Endothelial cell of umbilical vein (primary cell): ENCODE data around the gene TAF11L12. TPM values are rescaled to one million over a fixed set of nuclear protein-coding genes. Genes with fewer than 3 reads are reported as not detected.
"Not testable (repeated sequence)": the region's sequence is repeated elsewhere in the genome, so short reads cannot be mapped to it uniquely, and the experiment has no call there.

Experiments
- BruUV-seq: library from RNA; stranded (reverse); fragments of 400-500 nt; replicated peaks from 2 replicates; lab custom pipeline; 2021; lab: Mats Ljungman, UMichigan
- CTCF ChIA-PET: fragments of 300-600, 350-600 bp; sonication (Branson Sonifier 250); formaldehyde crosslinking; loops from one replicate; lab custom pipeline; 2021; ENCODE audit warnings: antibody characterized with exemption, inconsistent platforms; lab: Charles Lee
- POLR2A ChIA-PET: fragments of 300-600, 350-600 bp; sonication (Branson Sonifier 250); formaldehyde crosslinking; loops from one replicate; lab custom pipeline; 2021; ENCODE audit warnings: antibody characterized with exemption, inconsistent platforms; lab: Charles Lee
- DNase-seq: peaks from one replicate; pipeline ENCODE4 v3.0.0-alpha.2; 2011; ENCODE audit warnings: low read depth, low spot score
- FAIRE-seq: peaks from 2 replicates; lab custom pipeline; 2011; peaks lifted over from hg19 to GRCh38; lab: Jason Lieb, UNC
- H2AFZ ChIP-seq: 2 replicates; pipeline ENCODE4 v1.6.0; 2012; ENCODE audit warnings: low read depth, low read length, control low read depth, inconsistent platforms
- H3K27ac ChIP-seq: 2 replicates; pipeline ENCODE4 v1.5.1; 2011; ENCODE audit warnings: low read depth, mild to moderate bottlenecking, control low read depth, low read length, moderate library complexity; ENCODE audit not compliant: insufficient read depth
- H3K27me3 ChIP-seq, 2 experiments: 2 replicates each; pipeline versions ENCODE4 v1.6.0 to v1.6.1; 2011; ENCODE audit warnings: low read length in 2 of 2, mixed read lengths in 1 of 2; ENCODE audit not compliant: control insufficient read depth in 2 of 2, insufficient read depth in 2 of 2
- H3K36me3 ChIP-seq, 2 experiments: 2 replicates in 1 of 2; 3 replicates in 1 of 2; pipeline ENCODE4 v1.5.1; 2011; ENCODE audit warnings: low read length in 2 of 2, mild to moderate bottlenecking in 1 of 2, moderate library complexity in 1 of 2; ENCODE audit not compliant: control insufficient read depth in 2 of 2, insufficient read depth in 2 of 2; ENCODE audit errors: extremely low read depth in 1 of 2
- H3K4me1 ChIP-seq: 3 replicates; pipeline ENCODE4 v1.5.1; 2011; ENCODE audit warnings: mild to moderate bottlenecking, low read length; ENCODE audit not compliant: control insufficient read depth, insufficient read depth; ENCODE audit errors: extremely low read depth
- H3K4me2 ChIP-seq: 2 replicates; pipeline ENCODE4 v1.6.1; 2011; ENCODE audit warnings: low read length, control low read depth, mixed read lengths; ENCODE audit not compliant: insufficient read depth
- H3K4me3 ChIP-seq, 3 experiments: fragments of 200-600 bp in 1 of 3; sonication (generic), shearing (Covaris generic) in 1 of 3; replicated peaks in 1 of 3; 2 replicates each; pipeline ENCODE4 v1.5.1; 2011 to 2016; ENCODE audit warnings: control low read depth in 3 of 3, low read length in 3 of 3, mild to moderate bottlenecking in 2 of 3, inconsistent platforms in 1 of 3, low read depth in 1 of 3, moderate library complexity in 1 of 3; ENCODE audit not compliant: insufficient read depth in 1 of 3
- H3K79me2 ChIP-seq: 2 replicates; pipeline ENCODE4 v1.6.0; 2012; ENCODE audit warnings: low read length, inconsistent platforms; ENCODE audit not compliant: control insufficient read depth, insufficient read depth
- H3K9ac ChIP-seq: replicated peaks from 2 replicates; pipeline ENCODE3; 2011; ENCODE audit warnings: low read length, control low read depth; ENCODE audit not compliant: insufficient read depth; ENCODE audit errors: extremely low read depth
- H3K9me1 ChIP-seq: replicated peaks from 3 replicates; pipeline ENCODE4 v1.6.0; 2011; ENCODE audit warnings: mild to moderate bottlenecking, low read length; ENCODE audit not compliant: control insufficient read depth, insufficient read depth; ENCODE audit errors: extremely low read depth
- H3K9me3 ChIP-seq: replicated peaks from 2 replicates; pipeline ENCODE4 v1.5.1; 2012; ENCODE audit warnings: low read length, inconsistent platforms; ENCODE audit not compliant: control insufficient read depth, insufficient read depth
- H4K20me1 ChIP-seq: replicated peaks from 2 replicates; pipeline ENCODE3; 2011; ENCODE audit warnings: mild to moderate bottlenecking, low read length; ENCODE audit not compliant: control insufficient read depth, insufficient read depth; ENCODE audit errors: extremely low read depth
- EZH2 ChIP-seq: IDR thresholded peaks from 2 replicates; pipeline ENCODE4 v1.6.1; 2012; ENCODE audit warnings: borderline replicate concordance, low read depth, mild to moderate bottlenecking, moderate library complexity, low read length, inconsistent platforms; ENCODE audit not compliant: severe bottlenecking
- FOS ChIP-seq: IDR thresholded peaks from 2 replicates; pipeline ENCODE4 v1.6.1; 2011; ENCODE audit warnings: mild to moderate bottlenecking, low read length, moderate library complexity, borderline replicate concordance; ENCODE audit not compliant: insufficient read depth
- JUN ChIP-seq: IDR thresholded peaks from 2 replicates; pipeline ENCODE4 v1.6.1; 2011; ENCODE audit warnings: borderline replicate concordance, low read depth; ENCODE audit not compliant: insufficient read length, insufficient read depth
- MAX ChIP-seq: IDR thresholded peaks from 2 replicates; pipeline ENCODE4 v1.6.1; 2011; ENCODE audit not compliant: insufficient read depth, insufficient read length
- POLR2A ChIP-seq: IDR thresholded peaks from 2 replicates; pipeline ENCODE4 v1.6.1; 2012; ENCODE audit warnings: low read depth, mild to moderate bottlenecking, control low read depth, low read length
- dilution Hi-C: fragments of 300-500 bp; cut with MboI; formaldehyde crosslinking; loops from one replicate; pipeline ENCODE4 v1.15.0; 2019; ENCODE audit warnings: low sequenced_read_pairs; ENCODE audit not compliant: extremely low pct_ligation_motif_present
- intact Hi-C: fragments of 100-400 bp; cut with micrococcal nuclease; formaldehyde crosslinking; loops from one replicate; pipeline ENCODE4 v1.10.0; 2022
- polyA plus RNA-seq, 4 experiments: library from polyadenylated mRNA; depleted of rRNA in 3 of 4; stranded (reverse) in 3 of 4; unstranded in 1 of 4; fragments of >200 nt; gene quantifications; 2 replicates each; pipeline versions ENCODE4 v1.2.1 to v1.2.3, GENCODE V29; 2011 to 2012; ENCODE audit warnings: missing spikeins in 1 of 4
- total RNA-seq: library from RNA; stranded (reverse); gene quantifications from 2 replicates; pipeline ENCODE4 v1.2.3, GENCODE V29; 2021
- TF ChIP-seq, protein P1 (sequence below), 2 donors: IDR thresholded peaks; 1 replicate in 1 of 2; 2 replicates in 1 of 2; pipeline ENCODE4 v1.5.1; 2011; ENCODE audit warnings: low read length in 2 of 2, mild to moderate bottlenecking in 2 of 2, moderate library complexity in 2 of 2, control low read depth in 1 of 2, inconsistent platforms in 1 of 2, low read depth in 1 of 2; ENCODE audit not compliant: insufficient read depth in 1 of 2; ENCODE audit errors: extremely low read depth in 1 of 2

TAF11L12 gene
- total and polyA plus RNA-seq, 2 donors (not counting 3 experiments of a cell fraction or from before 2014, with no cell fraction given): not detected

DNA sequence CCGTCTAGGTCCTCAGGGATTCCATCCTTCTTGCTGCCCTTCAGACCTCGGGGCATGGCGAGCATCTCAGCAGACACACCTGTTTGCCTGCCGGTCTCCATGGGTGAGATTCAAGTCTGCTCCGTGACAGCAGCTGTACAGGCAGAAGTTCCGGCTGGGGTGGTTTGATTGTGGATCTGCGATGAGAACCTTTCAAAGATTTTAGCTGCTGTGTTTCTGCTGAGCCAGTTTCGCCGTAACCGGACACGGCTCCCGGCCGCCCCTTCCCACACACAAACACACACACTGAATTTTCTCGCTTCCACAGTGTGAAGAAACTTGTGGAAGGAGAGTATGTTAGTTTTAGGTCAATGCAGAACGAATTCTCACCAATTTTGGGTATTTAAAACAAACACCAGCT, 12.5 kb upstream of the TAF11L12 start, which contains the start of gene TAF11L10:
TSS of gene TAF11L10 (minus strand) at position 101 of the 400 bp plus-strand sequence.
- H4K20me1 ChIP-seq, H3K79me2 ChIP-seq, intact Hi-C loops, H3K4me3 ChIP-seq, POLR2A ChIA-PET, dilution Hi-C loops, H2AFZ ChIP-seq, H3K9me1 ChIP-seq, H3K9ac ChIP-seq, FAIRE-seq, DNase-seq, H3K36me3 ChIP-seq, BruUV-seq, CTCF ChIA-PET, H3K4me1 ChIP-seq, H3K9me3 ChIP-seq, H3K27me3 ChIP-seq, H3K27ac ChIP-seq, H3K4me2 ChIP-seq: not testable (repeated sequence)

- POLR2A ChIA-PET, H3K9ac ChIP-seq, H4K20me1 ChIP-seq, H3K79me2 ChIP-seq, H3K4me2 ChIP-seq, H3K9me3 ChIP-seq, H2AFZ ChIP-seq, H3K27me3 ChIP-seq, H3K4me1 ChIP-seq, H3K9me1 ChIP-seq, FAIRE-seq, dilution Hi-C loops, DNase-seq, intact Hi-C loops, H3K4me3 ChIP-seq, BruUV-seq, H3K27ac ChIP-seq, H3K36me3 ChIP-seq, CTCF ChIA-PET: not testable (repeated sequence)
These were observed 6.3 kb upstream of the TAF11L12 start, which contains the start of gene TAF11L11 for GRCh38 chr5:17603880-17604279. Gene TAF11L11, plus strand, starts transcription at chr5:17604183.

GRCh38 chr5:17604951-17605350, 5.2 kb upstream of the TAF11L12 start:
- no peak overlapping the region for H3K4me3 ChIP-seq
- intact Hi-C loops: no loop called here
- dilution Hi-C loops: no loop called here
- H3K4me1 ChIP-seq: no peaks in the 10 kb centered on the region
- no peak overlapping the region for H3K4me2 ChIP-seq
- no peaks in the 10 kb centered on the region for H4K20me1 ChIP-seq
- H3K9ac ChIP-seq: no peak overlapping the region
- TF ChIP-seq FOS (no peak), POLR2A (no peak), JUN (no peak), MAX (no peak), EZH2 (no peak)
- TF ChIP-seq, protein P1, sequence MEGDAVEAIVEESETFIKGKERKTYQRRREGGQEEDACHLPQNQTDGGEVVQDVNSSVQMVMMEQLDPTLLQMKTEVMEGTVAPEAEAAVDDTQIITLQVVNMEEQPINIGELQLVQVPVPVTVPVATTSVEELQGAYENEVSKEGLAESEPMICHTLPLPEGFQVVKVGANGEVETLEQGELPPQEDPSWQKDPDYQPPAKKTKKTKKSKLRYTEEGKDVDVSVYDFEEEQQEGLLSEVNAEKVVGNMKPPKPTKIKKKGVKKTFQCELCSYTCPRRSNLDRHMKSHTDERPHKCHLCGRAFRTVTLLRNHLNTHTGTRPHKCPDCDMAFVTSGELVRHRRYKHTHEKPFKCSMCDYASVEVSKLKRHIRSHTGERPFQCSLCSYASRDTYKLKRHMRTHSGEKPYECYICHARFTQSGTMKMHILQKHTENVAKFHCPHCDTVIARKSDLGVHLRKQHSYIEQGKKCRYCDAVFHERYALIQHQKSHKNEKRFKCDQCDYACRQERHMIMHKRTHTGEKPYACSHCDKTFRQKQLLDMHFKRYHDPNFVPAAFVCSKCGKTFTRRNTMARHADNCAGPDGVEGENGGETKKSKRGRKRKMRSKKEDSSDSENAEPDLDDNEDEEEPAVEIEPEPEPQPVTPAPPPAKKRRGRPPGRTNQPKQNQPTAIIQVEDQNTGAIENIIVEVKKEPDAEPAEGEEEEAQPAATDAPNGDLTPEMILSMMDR (IDR thresholded peaks at IDR 0.05; ENCODE audit: extremely low read depth in 1 of 2, insufficient read depth in 1 of 2, low read depth in 1 of 2, low read length in 2 of 2): no peak
- no peaks in the 10 kb centered on the region for H3K9me1 ChIP-seq
- no peak for DNase-seq
- no peaks in the 10 kb centered on the region for H3K27me3 ChIP-seq
- H3K9me3 ChIP-seq: no peaks in the 10 kb centered on the region
- no peak overlapping the region for H3K27ac ChIP-seq
- H2AFZ ChIP-seq: no peak overlapping the region
- H3K36me3 ChIP-seq: no peaks in the 10 kb centered on the region
- no TSS peak for BruUV-seq
- H3K79me2 ChIP-seq: no peaks in the 10 kb centered on the region
- no peak for FAIRE-seq
- ChIA-PET CTCF (no interaction called here), POLR2A (no interaction called here)
